Left ventricle myocardium superior (tissue), 1 donor: Measurements from ENCODE around the gene CNTN2. TPM values are rescaled to one million over a fixed set of nuclear protein-coding genes. Genes with fewer than 3 reads are reported as not detected.

Experiments used
- ATAC-seq: fragments of 200-7000 bp; cut with Tn5 transposase; one replicate; pipeline ENCODE4 v1.9.1; 2020; ENCODE audit warnings: mild to moderate bottlenecking, moderate library complexity
- DNase-seq: peaks from one replicate; pipeline ENCODE4 v3.0.0-alpha.2; 2020
- intact Hi-C: fragments of 100-400 bp; cut with micrococcal nuclease; formaldehyde crosslinking; loops from one replicate; pipeline ENCODE4 v1.11.0; 2022
- total RNA-seq: library from RNA; stranded (reverse); fragmentation: NEBNext Ultra II Directional; extraction: Animal tissue kit (Norgen Biotek cat#: 25700); gene quantifications from one replicate; pipeline ENCODE4 v1.2.1, GENCODE V29; 2021
- donor health status: DM: no; HTN: yes; CAD: no; lungs with severe emphysema.

CNTN2 gene
- total RNA-seq, 1 donor from 2014 or later, result 0.64 TPM

DNA sequence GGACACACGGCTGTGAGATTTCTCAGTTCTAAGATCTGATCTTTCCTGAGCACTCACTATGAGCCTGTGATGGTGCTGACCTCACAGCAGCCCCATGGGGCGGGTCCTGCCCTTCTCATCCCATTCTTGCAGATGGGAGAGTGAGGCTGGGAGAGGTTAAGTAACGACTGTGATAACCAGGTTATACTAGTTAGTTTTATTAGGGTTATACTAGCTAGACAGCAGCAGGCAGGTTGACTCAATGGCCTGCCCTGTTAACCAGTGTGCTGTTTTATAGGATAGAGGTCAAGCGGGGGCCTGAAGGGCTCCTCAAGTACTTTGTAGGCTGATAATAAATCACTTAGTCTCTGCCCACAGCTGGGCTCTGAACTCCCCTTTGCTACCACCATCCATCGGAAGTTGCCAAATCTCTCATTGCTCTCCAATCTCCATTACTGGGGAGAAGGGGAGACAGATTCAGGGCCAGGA is 4.8 kb downstream of the CNTN2 start:
- ATAC-seq (no peak), DNase-seq (no peak)
- intact Hi-C loops, result no loop called here

DNA sequence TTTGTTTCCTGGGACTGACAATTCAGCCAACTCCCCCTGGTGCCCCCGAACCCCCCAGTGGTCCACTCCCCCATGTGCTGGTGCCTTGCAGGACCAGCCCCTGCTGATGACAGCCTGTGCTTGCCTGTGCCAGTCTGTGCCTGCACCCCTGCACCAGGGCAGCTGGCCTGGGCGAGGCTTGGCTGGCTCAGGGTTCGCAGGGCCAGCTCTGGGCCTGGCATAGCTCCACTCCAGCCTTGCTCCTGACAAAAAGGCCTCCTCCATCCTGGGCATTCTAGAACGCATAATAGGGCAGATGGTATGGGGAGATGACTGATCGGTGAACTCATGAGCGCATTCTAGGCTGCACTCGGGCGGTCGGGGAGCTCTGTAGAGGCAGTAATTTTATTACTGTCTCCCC is 5.4 kb downstream of the CNTN2 start:
- DNase-seq, result no peak
- intact Hi-C loops, result no loop called here
- no peak for ATAC-seq

DNA sequence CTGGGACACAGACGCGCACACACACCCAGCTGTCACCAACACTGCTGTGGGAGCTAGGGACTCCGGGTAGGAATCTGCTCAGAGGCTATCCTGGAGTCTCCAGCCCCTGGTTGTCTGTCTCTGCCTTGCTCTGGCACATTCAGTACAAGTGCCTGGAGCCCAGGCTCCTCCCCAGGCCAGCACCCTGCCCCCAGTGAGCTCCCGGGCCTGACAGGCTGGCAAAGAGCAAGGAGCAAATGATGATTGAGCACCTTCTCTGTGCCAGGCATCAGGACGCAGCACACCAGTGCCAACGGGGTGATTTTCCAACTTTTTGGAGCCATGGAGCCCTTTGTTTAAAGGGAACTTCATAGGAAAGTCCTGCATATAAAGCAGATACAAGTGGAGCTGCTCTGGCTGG is 6.5 kb downstream of the CNTN2 start:
- intact Hi-C loops, result no loop called here
- peak; percentile 60 for ATAC-seq
- DNase-seq, result no peak

DNA sequence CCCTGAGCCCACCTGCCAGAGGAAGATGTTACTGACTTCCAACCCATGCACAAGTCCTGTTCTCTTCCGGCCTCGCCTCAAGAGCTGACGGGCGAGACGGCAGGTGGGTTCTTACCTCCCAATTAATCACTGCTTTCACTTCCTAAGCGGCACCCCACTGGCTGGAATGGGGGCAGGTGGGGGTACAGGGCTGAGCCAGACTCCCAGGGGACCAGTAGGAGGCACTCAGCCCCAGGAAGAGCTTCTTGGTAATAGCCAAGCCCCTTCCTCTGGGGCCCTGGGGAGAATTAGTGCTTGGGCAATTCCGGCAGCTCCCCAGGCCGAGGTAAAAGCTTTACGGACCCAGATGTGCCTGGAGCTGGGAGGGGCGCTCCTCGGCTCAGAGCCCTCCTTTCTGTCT is 9.7 kb downstream of the CNTN2 start:
- no peak for DNase-seq
- intact Hi-C loops, result no loop called here
- no peak for ATAC-seq

DNA sequence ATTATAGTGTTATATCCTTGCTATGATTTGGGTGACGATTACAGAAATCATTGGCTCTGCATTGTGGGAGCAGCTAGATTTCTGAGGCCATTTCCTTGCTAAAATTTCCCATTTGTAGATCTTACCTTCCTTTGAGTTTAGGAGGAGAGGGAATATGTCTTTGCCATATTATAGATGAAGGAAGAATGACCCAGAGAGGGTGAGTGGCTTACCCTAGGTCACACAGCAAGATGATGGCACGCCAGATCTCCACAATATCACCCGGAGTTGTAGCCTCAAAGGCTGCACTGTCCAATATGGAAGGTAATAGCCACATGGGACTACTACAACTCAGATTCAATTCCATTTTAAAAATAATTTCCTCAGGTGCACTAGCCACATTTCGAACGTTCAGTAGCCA is 10.3 kb downstream of the CNTN2 start:
- intact Hi-C loops, result no loop called here
- no peak for DNase-seq
- no peak for ATAC-seq

DNA sequence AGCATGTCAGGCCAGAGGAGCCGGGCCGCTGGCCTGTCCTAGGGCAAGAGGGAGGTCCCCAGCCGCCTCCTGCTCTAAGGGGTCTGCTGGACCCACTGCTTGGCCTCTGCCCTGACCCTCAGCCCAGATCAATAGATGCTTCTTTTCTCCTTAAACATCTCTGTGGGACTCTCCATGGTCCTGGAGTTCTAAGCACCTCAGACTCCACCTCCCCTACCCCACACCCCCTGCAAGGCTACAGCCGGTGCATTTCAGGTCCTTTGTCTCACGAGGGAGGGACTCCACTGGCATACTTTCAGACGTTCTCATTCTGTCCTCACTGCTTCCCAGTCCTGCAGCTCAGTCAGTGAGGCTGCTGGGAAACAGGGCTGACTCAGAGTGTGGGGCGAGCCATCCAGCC is 11.0 kb downstream of the CNTN2 start:
- DNase-seq, result no peak
- intact Hi-C loops, result no loop called here
- no peak for ATAC-seq

DNA sequence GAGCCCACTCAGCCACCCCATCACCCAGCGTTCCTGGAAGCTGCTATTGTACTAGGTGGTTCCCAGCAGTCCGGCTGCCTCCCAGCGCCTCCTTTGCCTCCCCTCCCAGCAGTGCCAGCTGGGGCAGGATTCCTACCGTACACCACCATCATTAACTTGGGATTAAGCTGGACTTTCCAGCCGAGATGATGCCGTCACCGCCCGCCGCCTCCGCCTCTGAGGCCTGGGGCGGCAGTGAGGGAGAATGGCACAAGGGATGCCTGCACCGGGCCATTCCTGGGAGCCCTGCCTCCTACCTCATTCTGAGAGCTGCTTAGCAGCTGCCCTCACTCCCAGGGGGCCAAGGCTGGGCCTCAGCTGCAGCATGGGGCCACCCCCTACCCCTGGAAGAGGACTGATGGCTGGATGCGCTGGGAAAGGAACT is 13.2 kb downstream of the CNTN2 start:
- no peak for DNase-seq
- intact Hi-C loops, result no loop called here
- no peak for ATAC-seq

DNA sequence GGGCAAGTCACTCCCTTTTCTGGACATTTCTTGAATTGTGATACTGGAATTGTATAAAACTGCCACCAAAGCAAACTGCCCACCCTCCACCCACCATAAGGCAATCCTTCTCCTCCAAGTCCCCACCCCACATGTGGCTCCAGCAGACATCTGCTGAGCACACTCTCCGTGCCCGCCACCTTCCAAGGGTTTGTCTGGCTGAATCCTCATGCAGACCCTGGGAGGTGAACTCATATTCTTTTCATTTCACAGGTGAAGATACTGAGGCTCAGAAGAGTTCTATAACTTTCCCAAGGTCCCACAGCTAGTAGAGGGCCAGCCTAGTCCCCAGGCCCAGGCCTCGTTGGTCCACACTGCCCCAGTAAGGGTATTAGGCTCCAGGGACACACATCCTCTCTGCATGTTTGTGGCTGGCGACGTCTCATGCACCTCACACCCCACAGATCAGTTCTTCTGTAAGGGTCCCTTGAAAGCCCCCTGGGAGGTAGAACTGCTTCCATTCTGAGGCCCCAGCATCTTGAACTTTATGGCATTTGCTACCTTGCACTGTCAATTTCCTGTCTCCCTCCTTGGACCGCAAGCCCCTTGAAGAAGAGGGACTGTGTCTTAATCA is 14.1 kb downstream of the CNTN2 start:
- no peak for ATAC-seq
- no peak for DNase-seq
- intact Hi-C loops, result no loop called here

DNA sequence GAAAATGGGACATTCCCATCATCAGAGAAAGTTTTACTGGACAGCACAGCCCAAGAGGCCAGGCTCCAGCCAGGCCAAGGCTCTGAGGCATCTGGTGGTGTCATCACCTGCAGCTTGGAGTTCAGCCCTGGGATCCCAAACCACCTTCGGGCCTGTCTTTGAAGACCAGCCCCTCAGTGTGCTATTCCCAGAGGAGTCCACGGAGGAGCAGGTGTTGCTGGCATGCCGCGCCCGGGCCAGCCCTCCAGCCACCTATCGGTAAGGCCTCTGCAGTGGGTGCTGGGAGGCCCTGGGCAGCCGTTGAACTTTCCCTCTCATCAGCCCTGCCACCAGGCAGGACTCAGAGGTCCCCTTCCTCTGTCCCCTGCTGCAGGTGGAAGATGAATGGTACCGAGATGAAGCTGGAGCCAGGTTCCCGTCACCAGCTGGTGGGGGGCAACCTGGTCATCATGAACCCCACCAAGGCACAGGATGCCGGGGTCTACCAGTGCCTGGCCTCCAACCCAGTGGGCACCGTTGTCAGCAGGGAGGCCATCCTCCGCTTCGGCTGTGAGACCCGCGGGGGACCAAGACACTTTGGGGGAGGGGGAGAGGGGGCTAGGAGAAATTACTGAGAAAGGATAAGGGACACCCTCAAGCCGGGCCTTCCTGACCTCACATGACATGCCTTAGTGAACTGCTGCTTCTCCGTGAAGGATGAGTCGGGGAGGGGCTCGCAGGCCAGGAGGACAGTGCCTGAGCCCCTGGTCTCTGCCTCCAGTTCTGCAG is 15.0 kb downstream of the CNTN2 start:
- DNase-seq, result no peak
- ATAC-seq, result no peak
- intact Hi-C loops, result no loop called here

DNA sequence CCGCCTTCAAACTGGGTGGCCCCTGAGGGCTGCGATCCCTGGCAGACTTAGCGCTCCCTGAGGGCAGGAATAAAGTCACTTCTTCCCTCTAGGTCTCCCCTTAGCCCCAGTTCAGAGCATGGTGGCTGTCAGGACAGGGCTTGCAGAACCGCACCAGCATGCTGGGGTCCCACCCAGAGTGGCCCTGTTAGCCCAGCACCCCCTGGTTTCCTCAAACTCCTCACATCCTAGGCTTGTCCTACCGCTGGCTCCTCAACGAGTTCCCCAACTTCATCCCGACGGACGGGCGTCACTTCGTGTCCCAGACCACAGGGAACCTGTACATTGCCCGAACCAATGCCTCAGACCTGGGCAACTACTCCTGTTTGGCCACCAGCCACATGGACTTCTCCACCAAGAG is 15.8 kb downstream of the CNTN2 start:
- no peak for ATAC-seq
- DNase-seq, result no peak
- intact Hi-C loops, result no loop called here

DNA sequence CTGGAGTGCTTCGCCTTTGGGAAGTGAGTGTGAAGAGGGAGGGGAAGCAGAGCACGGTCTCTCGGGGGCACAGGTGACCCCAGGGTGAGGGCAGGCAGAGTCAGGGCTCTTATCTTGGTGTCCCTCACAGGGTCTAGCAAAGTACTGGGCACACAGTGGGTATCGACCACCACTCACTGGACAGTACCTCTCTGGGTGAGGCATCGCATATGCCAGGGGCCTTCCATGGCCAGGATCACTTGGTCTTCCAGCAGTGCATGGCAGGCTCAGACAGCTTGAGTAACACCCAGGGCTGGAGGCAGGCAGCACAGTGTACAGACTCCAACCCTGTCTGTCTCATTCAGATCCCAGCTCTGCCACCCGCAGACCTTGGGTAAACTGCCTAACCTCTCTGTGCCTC is 16.6 kb downstream of the CNTN2 start:
- intact Hi-C loops, result loop anchor here (10.0 kb wide), 1 partner anchor 75 kb away; no protein-coding TSS in a partner anchor
- ATAC-seq, result no peak
- DNase-seq, result no peak

DNA sequence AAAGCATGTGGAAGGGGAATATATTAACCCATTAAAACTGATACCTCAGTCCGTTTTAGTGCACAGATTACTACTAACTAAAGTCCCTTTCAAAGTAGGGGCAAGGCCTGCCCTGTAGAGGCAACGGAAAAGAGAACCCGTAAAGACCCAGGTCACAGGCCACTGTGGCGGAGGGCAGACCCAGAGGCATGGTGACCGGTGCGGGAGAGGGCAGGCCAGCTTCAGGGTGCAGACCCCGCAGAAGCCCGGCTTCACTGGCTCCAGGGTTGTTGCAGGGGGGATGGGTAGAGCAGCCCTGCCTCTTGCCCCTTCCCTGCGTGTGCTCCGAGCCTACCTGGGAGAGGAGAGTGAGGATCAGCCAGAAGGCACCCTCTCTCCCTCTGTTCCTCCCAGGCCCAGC is 17.7 kb downstream of the CNTN2 start:
- intact Hi-C loops, result loop anchor here (10.0 kb wide), 1 partner anchor 76 kb away; no protein-coding TSS in a partner anchor
- ATAC-seq (no peak), DNase-seq (peak; percentile 15)

DNA sequence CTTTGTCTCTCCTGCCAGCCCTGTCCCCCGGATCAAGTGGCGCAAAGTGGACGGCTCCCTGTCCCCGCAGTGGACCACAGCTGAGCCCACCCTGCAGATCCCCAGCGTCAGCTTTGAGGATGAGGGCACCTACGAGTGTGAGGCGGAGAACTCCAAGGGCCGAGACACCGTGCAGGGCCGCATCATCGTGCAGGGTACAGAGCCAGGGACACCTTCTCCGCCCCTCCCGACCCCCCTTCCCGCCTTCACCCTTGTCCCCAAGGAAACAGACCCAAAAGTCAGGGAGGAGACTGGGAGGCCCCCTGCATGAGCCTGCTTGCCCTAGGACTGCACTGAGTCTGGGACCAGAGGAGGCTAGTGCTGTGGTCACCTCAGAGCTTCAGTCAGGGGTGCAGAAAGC is 18.2 kb downstream of the CNTN2 start:
- intact Hi-C loops, result loop anchor here (10.0 kb wide), 1 partner anchor 76 kb away; no protein-coding TSS in a partner anchor
- DNase-seq (peak; percentile 21), ATAC-seq (peak; percentile 31)

DNA sequence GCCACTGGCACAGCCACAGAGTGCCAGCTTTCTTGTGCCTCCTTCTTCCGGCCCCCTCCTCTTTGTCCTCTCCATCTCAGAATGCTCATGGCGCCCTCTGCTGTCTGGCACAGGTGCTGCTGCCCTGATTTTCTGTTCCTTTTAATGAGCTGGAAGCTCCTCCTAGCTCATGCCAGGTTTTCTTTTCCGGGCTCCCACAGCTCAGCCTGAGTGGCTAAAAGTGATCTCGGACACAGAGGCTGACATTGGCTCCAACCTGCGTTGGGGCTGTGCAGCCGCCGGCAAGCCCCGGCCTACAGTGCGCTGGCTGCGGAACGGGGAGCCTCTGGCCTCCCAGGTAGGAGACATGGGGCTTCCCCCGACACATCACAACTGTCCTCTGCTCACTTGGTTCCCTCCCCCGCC is 18.7 kb downstream of the CNTN2 start:
- ATAC-seq, result peak; percentile 80
- peak; percentile 79 for DNase-seq
- intact Hi-C loops, result loop anchor here (10.0 kb wide), 1 partner anchor 77 kb away; no protein-coding TSS in a partner anchor

DNA sequence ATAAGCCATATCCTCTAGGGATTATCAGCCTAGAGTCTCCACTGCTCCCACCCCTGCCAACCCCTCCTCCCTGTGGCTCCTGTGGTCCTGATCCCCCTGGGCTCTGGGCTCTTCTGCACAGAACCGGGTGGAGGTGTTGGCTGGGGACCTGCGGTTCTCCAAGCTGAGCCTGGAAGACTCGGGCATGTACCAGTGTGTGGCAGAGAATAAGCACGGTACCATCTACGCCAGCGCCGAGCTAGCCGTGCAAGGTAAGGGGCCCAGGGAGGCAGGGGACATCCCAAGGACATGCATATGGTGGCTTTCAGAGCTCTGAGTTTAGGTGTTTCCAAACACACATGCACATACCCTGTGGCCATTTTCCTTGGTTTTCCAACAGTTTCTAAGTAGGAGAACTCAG is 19.3 kb downstream of the CNTN2 start:
- intact Hi-C loops, result loop anchor here (10.0 kb wide), 1 partner anchor 78 kb away; no protein-coding TSS in a partner anchor
- ATAC-seq (no peak), DNase-seq (no peak)

DNA sequence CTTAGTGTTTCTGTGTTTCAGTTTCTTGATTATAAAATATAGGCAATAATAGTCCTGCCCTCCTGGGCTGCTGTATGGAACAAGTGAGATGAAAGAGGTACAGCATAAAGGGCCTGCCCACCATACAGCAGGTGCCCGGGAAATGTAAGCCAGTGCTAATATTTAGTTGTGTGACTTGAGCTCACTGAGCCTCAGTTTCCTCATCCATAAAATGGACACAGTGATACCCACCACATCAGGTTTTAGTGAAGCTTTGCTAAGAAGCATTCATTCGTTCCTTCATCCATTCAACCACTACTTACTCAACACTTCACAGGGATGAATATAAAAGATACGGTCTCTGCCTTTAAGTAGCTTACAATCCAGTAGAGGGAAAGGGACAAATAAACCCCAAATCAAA is 19.9 kb downstream of the CNTN2 start:
- DNase-seq (no peak), ATAC-seq (no peak)
- intact Hi-C loops, result loop anchor here (10.0 kb wide), 1 partner anchor 78 kb away; no protein-coding TSS in a partner anchor

DNA sequence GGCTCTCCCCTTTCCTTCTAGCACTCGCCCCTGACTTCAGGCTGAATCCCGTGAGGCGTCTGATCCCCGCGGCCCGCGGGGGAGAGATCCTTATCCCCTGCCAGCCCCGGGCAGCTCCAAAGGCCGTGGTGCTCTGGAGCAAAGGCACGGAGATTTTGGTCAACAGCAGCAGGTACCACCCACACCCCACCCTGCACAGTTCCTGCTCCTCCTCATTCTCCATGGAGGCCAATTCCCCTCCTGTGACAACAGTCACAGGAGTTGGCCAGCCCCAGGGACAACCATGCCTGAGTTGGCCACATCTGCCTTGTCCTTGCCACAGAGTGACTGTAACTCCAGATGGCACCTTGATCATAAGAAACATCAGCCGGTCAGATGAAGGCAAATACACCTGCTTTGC is 21.3 kb downstream of the CNTN2 start:
- DNase-seq (no peak), ATAC-seq (no peak)
- intact Hi-C loops, result loop anchor here (10.0 kb wide), 1 partner anchor 80 kb away; no protein-coding TSS in a partner anchor

DNA sequence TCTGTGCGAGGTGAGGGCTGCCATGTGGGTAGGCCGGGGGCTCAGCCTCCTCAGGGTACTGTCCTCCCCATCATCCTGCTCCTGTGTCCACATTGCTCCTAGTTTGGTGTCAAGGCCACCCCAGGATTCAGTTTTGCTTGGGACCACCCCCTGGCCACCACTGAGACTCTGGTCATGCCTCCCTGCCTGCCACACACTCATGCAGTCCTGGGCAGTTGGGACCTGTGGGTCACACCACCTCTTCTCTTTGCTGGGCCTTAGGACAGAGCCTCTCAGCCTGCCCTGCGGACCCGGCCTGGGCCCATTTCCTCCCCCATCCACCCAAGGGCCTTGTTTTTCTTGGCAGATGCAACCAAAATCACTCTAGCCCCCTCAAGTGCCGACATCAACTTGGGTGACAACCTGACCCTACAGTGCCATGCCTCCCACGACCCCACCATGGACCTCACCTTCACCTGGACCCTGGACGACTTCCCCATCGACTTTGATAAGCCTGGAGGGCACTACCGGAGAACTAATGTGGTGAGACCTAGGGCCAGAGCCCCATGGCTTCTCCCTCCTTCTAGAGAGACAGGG is 21.8 kb downstream of the CNTN2 start:
- intact Hi-C loops, result loop anchor here (10.0 kb wide), 1 partner anchor 80 kb away; no protein-coding TSS in a partner anchor
- peak; percentile 13 for DNase-seq

DNA sequence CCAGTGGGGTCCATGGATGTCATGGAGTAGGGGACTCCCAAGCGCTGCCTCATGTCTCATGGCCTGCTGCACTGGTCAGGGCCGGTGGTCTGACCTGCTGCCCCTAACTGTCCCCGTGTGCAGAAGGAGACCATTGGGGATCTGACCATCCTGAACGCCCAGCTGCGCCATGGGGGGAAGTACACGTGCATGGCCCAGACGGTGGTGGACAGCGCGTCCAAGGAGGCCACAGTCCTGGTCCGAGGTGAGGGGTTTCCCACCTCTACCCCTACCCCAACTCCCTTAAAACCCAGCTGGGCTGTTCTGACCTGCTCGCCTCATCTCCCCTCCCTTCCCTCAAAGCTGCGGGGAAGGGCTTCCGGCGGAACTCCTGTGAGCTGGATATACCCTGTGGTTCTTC is 22.7 kb downstream of the CNTN2 start:
- intact Hi-C loops, result loop anchor here (10.0 kb wide), 1 partner anchor 81 kb away; no protein-coding TSS in a partner anchor
- DNase-seq, result no peak
- ATAC-seq, result no peak

More for the DNA sequence above, 21.8 kb downstream of the CNTN2 start:
- ATAC-seq, result no peak
